BLaER1 (cell line): ENCODE data around the gene ASGR2.

Source experiments
- H3K27ac ChIP-seq: shearing (Covaris generic); formaldehyde crosslinking; 2 replicates; pipeline ENCODE4 v1.8.1; 2022
- H3K27me3 ChIP-seq: shearing (Covaris generic); formaldehyde crosslinking; 2 replicates; pipeline ENCODE4 v1.8.1; 2022
- H3K36me3 ChIP-seq: shearing (Covaris generic); formaldehyde crosslinking; 2 replicates; pipeline ENCODE4 v1.8.1; 2022
- H3K4me1 ChIP-seq: shearing (Covaris generic); formaldehyde crosslinking; 2 replicates; pipeline ENCODE4 v1.8.1; 2022
- H3K4me2 ChIP-seq: shearing (Covaris generic); formaldehyde crosslinking; 2 replicates; pipeline ENCODE4 v1.8.1; 2022
- H3K4me3 ChIP-seq: shearing (Covaris generic); formaldehyde crosslinking; 2 replicates; pipeline ENCODE4 v1.8.1; 2022
- H3K9ac ChIP-seq: shearing (Covaris generic); formaldehyde crosslinking; 2 replicates; pipeline ENCODE4 v1.8.1; 2022
- H3K9me3 ChIP-seq: shearing (Covaris generic); formaldehyde crosslinking; 2 replicates; pipeline ENCODE4 v1.8.1; 2022
- H4K20me1 ChIP-seq: shearing (Covaris generic); formaldehyde crosslinking; 2 replicates; pipeline ENCODE4 v1.8.1; 2022
- Cebpa-rat ChIP-seq: shearing (Covaris generic); IDR thresholded peaks from 2 replicates; pipeline ENCODE4 v1.8.1; 2022

ASGR2 gene

DNA sequence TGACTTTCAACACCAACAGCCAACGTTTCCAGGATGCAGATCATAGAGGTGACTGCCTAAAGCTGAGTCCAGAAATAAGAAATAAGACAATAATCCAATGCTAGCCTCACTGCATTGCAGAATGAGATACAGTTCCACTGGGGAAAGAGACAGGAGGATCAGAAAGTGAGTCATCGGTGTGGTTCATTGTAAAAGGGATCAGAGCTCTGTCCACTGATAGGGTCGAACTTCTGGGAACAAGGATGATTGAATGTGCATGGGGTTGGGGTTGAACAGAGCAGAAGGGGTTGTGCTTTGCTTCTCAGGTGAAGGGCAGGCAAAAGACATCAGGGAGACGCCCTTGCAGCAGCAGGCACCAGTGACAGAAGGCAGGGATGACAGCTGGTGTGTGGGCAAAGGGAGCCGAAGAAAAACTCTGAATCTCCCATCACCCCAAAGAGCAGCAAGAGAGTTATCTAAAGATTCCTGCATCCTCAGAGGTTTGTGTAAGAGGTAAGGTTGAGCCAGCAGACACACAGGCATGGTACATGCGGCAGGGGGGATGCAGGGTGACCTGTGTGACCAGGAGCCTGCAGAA lies 51.0 kb downstream of the ASGR2 start:
- no peak for TF ChIP-seq Cebpa-rat
- no peaks in the 10 kb centered on the region for H3K27me3 ChIP-seq
- no peak overlapping the region for H3K4me2 ChIP-seq
- H3K4me3 ChIP-seq: no peak overlapping the region
- no peaks in the 10 kb centered on the region for H3K4me1 ChIP-seq
- H4K20me1 ChIP-seq: no peaks in the 10 kb centered on the region
- no peak overlapping the region for H3K27ac ChIP-seq
- no peak overlapping the region for H3K9ac ChIP-seq
- peaks cover 14% of the 10 kb centered on the region for H3K9me3 ChIP-seq
- no peaks in the 10 kb centered on the region for H3K36me3 ChIP-seq

GRCh38 chr17:7060165-7060891 lies 54.3 kb downstream of the ASGR2 start:
- Histone ChIP-seq H3K9me3 (no peaks in the 10 kb centered on the region), H3K36me3 (no peaks in the 10 kb centered on the region), H3K9ac (no peak overlapping the region), H3K27me3 (no peaks in the 10 kb centered on the region), H3K4me1 (no peaks in the 10 kb centered on the region), H3K4me3 (no peak overlapping the region), H4K20me1 (no peaks in the 10 kb centered on the region), H3K27ac (no peak overlapping the region), H3K4me2 (no peak overlapping the region)
- TF ChIP-seq Cebpa-rat: no peak

DNA sequence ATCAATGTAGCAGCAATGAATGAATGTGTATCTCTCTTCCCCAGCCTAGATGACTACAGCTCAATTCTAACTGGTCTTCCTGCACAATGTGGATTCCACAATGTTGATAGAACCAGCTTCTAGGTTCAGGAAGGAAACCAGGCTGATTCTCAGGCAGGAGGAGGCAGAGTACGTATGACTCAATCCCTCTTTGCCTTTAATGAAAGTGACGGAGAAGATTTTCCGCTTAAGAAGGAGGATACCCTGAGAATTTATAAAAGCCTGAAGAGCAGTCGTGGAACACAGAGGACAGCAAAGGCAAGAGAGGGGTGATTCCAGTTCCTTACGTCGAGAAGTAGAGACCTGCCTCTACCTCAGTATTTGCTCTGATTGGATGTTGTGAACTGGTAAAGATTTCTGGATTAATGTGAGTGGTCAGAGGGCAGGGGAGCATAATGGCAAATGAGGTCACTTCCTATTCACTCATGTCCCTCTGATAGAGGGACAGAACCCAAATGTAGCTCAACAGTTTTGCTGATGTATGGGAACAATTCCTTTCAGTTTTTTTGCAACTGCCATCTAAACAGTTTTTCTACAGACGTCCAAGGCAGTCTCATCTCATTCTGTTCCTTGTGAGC lies 55.7 kb downstream of the ASGR2 start:
- Histone ChIP-seq H3K27me3 (no peaks in the 10 kb centered on the region), H3K36me3 (no peaks in the 10 kb centered on the region), H3K27ac (no peak overlapping the region), H3K4me1 (no peaks in the 10 kb centered on the region), H3K4me2 (no peak overlapping the region), H3K4me3 (no peak overlapping the region), H4K20me1 (no peaks in the 10 kb centered on the region), H3K9ac (no peak overlapping the region), H3K9me3 (no peaks in the 10 kb centered on the region)
- TF ChIP-seq Cebpa-rat: no peak

DNA sequence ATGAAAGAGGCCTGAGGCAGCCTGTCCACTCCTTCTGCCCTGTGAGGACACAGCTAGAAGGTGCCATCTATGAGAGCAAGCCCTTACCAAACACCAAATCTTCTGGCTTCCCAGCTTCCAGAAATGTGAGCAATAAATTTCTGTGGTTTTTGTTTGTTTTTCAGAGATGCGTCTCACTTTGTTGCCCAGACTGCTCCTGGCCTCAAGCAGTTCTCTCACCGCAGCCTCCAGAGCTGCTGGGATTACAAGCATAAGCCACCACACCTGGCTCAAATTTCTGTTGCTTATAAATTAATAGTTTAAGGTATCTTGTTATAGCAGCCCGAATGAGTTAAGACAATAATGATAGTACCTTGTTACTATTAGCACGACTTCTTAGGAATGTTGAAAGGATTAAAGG lies 58.2 kb downstream of the ASGR2 start:
- Histone ChIP-seq H3K27me3 (no peaks in the 10 kb centered on the region), H3K4me3 (no peak overlapping the region), H4K20me1 (no peaks in the 10 kb centered on the region), H3K36me3 (no peaks in the 10 kb centered on the region), H3K4me1 (no peaks in the 10 kb centered on the region), H3K9ac (no peak overlapping the region), H3K9me3 (no peaks in the 10 kb centered on the region), H3K4me2 (no peak overlapping the region), H3K27ac (no peak overlapping the region)
- no peak for TF ChIP-seq Cebpa-rat
